Erythroblast (primary cell): Measurements from ENCODE around the gene TNPO3.

Experiments
- DNase-seq, 2 experiments: peaks; one replicate each; lab custom pipeline; 2025; lab: John Stamatoyannopoulos, UW
- GATA1 ChIP-seq: IDR thresholded peaks from 2 replicates; pipeline ENCODE4 v1.6.1; 2011; ENCODE audit warnings: low read depth, mild to moderate bottlenecking, control low read depth, low read length, moderate library complexity
- POLR2A ChIP-seq: IDR thresholded peaks from 2 replicates; pipeline ENCODE4 v1.6.1; 2011; ENCODE audit warnings: mild to moderate bottlenecking, low read length

The TNPO3 gene

DNA sequence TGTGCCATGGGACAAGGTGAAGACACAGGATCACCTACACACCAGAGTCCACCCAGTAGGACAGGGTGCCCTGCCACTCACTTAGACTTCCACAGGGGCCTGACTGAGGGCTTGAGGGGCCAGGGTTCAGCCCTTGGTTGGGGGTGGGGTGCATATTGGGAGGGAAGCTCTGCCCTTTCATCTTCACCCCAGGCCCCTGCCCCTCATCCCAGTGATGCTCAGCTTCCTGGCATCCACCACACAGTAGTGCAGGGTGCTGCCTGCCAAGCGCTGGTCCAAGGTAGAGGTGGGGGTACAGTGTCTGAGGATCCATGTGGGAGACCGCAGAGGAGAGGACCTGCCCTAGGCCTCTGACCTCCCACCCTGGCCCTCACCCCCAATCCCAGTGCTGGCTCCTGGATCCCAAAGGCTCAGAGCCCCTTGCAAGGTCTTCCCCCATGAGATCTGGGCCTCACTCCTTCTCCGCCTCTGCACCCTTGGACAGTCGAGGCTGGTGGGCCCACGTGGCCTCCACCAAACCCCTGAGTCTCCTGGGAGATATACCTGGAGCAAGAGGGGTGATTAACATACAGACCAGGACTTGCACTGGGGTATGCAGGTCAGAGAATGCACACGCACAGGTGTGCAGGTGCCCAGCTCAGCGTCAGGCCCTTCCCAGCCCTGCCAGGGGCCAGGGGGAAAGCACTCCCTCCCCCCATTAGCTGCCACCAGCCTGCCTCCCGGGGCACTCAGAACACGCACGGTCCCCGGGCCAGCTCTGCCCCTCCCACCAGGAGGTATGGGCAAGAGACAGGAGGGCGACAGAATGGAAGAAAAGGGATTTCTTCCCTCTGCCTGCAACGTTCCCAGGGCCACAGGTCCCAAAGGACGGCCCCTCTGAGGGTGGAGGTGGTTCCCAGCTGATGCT, 125.8 kb downstream of the TNPO3 start:
- DNase-seq: no peak
- TF ChIP-seq GATA1 (no peak), POLR2A (no peak)

GRCh38 chr7:128928159-128928813, 126.6 kb downstream of the TNPO3 start:
- TF ChIP-seq POLR2A (no peak), GATA1 (no peak)

DNA sequence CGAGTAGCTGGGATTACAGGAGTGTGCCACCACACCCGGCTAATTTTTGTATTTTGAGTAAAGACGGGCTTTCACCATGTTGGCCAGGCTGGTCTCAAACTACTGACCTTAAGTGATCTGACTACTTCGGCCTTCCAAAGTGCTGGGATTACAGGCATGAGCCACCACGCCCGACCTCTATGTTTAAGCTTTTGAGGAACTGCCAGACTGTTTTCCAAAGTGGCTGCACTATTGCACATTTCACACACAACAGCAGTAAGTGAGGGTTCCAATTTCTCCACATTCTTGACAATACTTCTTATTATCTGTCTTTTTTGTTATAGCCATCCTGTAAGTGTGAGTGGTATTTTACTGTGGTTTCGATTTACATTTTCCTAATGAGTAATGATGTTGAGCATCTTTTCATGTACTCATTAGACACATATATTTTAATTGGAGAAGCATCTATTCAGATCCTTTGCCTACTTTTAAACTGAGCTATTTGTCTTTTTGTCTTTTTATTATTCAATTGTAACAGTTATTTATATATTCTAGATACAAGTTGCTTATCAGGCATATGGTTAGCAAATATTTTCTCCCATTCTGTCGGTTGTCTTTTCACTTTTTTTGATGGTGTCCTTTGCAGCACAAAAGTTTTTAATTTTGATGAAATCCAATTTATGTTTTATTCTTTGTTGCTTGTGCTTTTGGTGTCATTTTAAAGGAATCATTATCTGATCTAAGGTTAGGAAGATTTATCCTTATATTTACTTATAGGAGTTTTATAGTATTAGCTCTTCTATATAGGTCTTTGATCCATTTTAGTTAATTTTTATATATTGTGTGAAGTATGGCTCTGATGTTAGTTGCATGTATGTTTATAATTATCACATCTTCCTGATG, 130.0 kb downstream of the TNPO3 start:
- TF ChIP-seq POLR2A: no peak
- no peak for TF ChIP-seq GATA1
- no peak for DNase-seq

More at GRCh38 chr7:128928159-128928813, 126.6 kb downstream of the TNPO3 start:
- no peak for DNase-seq

DNA sequence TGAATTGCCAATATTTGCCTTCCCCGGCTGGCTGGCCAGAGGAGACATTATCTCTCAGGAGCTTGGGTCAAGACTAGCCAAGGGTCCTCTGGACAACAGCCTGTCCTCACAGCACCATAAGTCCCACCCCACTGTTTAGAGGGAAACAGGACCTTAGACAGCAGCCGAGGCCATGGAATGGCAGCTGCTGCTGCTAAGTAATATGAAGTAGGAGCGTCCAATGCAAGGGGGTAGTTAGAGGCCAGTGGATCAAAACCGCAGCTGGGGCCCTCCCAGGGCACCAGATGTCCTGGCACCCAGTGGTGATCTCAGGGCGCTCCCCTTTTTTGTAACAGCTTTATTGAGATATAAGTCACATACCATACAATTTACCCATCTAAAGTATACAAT, 131.5 kb downstream of the TNPO3 start:
- TF ChIP-seq GATA1: no peak
- TF ChIP-seq POLR2A: no peak
- DNase-seq: no peak

DNA sequence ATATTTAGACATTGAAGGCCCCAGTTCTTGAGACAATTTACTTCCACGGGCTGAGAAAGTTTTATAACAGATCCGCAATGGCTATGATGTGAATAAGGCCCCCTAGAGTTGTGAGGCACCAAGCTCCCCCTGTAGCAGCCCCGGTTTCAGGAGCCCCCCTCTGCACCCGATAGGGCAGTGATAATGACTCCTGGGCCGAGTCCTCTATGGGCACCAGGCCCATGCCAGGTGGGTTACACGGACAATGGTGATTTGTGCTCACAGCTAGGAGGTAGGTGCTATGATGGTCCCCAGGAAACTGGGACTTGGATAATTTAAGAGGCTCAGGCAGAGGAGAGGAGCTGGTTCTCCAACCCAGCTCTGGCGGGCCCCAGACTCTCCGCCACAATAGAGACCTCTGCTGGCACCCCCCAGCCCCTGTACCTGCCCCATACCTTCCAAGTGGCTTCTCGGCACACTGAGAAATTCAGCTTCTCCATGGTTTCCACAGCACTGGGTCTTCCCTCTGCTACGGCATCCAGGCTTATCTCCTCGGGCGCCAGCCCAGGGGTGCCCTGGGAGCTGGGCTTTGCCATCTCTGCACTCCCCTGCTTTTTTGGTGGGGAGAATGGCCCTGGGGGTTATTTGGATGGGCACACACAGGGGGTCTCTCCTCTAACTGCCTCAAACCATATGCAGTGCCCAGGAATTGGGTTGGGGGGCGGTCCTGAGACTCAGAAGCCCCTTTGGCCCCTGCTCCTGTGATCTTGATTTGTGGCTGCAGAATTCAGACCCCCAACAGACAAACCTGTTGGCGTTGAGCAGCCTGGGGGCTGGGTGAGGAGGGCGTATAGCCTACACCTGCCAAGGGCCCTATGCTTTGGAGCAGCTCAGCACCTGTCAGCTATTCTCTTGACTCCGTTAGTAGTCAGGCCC, 132.2 kb downstream of the TNPO3 start:
- DNase-seq: no peak
- TF ChIP-seq POLR2A (no peak), GATA1 (no peak)

- no peak for TF ChIP-seq POLR2A
- no peak for DNase-seq
Measured at GRCh38 chr7:128921866-128922440, 133.0 kb downstream of the TNPO3 start.

- TF ChIP-seq POLR2A (no peak), GATA1 (no peak)
- DNase-seq: no peak
Measured at GRCh38 chr7:128920913-128921582, 133.9 kb downstream of the TNPO3 start.

- TF ChIP-seq POLR2A: no peak
- no peak for TF ChIP-seq GATA1
- DNase-seq: no peak
Measured at GRCh38 chr7:128919881-128920799, 134.8 kb downstream of the TNPO3 start.

DNA sequence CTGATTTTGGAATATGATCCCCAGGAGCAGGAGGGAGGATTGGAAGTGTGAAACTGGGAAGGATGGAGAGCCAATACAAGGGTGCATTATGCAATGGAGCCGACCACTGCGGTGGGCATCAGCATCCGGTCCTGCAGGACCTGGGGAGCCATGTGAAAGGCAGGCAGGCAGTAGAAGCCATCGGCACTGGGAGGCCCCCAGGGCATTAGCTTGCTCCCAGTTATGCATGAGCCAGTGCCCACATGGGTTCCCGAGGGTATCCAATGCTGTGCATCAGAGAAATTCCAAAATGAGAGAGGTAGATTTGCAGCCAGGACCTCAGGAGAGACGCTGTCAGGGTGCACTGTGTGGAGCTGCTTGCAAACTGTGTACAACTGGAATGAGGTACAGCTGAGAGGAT, 135.7 kb downstream of the TNPO3 start:
- TF ChIP-seq GATA1 (no peak), POLR2A (no peak)
- no peak for DNase-seq

DNA sequence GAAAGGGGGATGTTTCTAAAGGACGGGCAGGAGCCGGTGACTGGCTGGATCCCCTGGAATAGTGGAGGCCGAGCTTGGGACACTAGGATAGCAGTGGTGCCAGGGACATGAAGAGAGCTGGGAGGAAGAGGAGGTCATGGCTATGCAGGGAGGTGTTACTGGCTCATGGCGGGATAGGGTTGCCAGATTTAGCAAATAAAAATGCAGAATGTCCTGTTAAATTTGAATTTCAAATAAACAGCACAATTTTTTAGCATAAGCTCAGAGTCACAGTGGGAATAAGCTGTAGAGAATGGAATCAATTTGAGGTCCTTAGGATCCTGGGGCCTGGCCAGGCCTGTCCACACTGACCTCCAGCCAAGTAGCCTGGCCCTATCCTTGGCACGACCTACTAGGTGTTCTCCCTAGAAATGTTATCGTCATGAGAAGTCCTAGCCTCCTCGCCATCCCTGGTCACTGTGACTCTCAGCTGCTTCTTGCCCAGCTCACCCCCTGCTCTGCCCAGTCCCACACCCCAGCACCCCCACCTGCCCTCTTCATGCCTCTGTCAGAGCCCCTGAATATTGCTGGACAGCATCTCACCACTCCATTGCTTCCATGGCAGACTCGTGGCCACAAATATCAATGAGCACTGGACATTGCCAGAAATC, 136.8 kb downstream of the TNPO3 start:
- no peak for TF ChIP-seq POLR2A
- TF ChIP-seq GATA1: no peak
- DNase-seq: no peak

DNA sequence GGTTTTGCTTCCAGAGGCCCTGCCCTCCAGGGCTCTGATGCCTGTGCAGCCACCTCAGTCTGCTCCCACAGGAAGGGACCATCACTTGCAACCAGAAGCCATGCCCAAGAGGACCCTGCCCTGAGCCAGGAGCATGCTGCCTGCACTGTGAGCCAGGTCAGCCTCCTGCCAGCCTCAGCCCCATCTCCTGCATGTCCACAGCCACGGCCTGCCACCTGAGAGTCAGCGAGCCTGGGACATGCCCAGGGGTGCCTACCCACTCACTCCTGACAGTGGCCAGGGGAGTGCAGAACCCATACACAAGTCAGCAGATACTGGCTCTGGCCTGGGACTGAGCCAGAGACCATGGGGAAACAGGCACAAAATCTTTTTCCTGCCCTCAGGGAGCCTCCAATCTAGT, 137.8 kb downstream of the TNPO3 start:
- DNase-seq: no peak
- no peak for TF ChIP-seq POLR2A
- TF ChIP-seq GATA1: no peak
